Fibroblast of lung (primary cell): ENCODE results near the gene TNS3. TPM values are rescaled to one million over a fixed set of nuclear protein-coding genes. Genes with fewer than 3 reads are reported as not detected.

Experiments used
- DNase-seq, 2 donors: peaks; one replicate each; pipeline versions ENCODE4 v3.0.0 to v3.0.0-alpha.2; 2010; ENCODE audit warnings: low read depth in 2 of 2
- H2AFZ ChIP-seq: 2 replicates; pipeline ENCODE4 v1.5.1; 2012; ENCODE audit warnings: low read length, control low read depth, inconsistent platforms
- H3K27ac ChIP-seq: 2 replicates; pipeline ENCODE4 v1.5.1; 2011; ENCODE audit warnings: low read length, control low read depth; ENCODE audit not compliant: insufficient read depth
- H3K27me3 ChIP-seq: 2 replicates; pipeline ENCODE4 v1.5.1; 2011; ENCODE audit warnings: mild to moderate bottlenecking, low read length; ENCODE audit not compliant: control insufficient read depth, insufficient read depth
- H3K36me3 ChIP-seq: 2 replicates; pipeline ENCODE4 v1.5.1; 2011; ENCODE audit warnings: low read length; ENCODE audit not compliant: control insufficient read depth, insufficient read depth
- H3K4me1 ChIP-seq: 2 replicates; pipeline ENCODE4 v1.5.1; 2011; ENCODE audit warnings: low read length; ENCODE audit not compliant: control insufficient read depth, insufficient read depth; ENCODE audit errors: extremely low read depth
- H3K4me2 ChIP-seq: 2 replicates; pipeline ENCODE4 v1.5.1; 2011; ENCODE audit warnings: low read length, control low read depth; ENCODE audit not compliant: insufficient read depth; ENCODE audit errors: extremely low read depth
- H3K4me3 ChIP-seq, 4 experiments: fragments of 200-600 bp in 1 of 4; sonication (generic) in 1 of 4; replicated peaks in 1 of 4; 2 replicates each; pipeline ENCODE4 v1.5.1; 2011 to 2016; ENCODE audit warnings: low read length in 4 of 4, low read depth in 3 of 4, mild to moderate bottlenecking in 3 of 4, control low read depth in 2 of 4, inconsistent platforms in 1 of 4, mixed read lengths in 1 of 4; ENCODE audit not compliant: insufficient read depth in 1 of 4; ENCODE audit errors: control extremely low read depth in 1 of 4
- H3K79me2 ChIP-seq: 2 replicates; pipeline ENCODE4 v1.5.1; 2012; ENCODE audit warnings: mild to moderate bottlenecking, low read length, inconsistent platforms; ENCODE audit not compliant: control insufficient read depth, insufficient read depth
- H3K9ac ChIP-seq: 2 replicates; pipeline ENCODE4 v1.5.1; 2011; ENCODE audit warnings: mild to moderate bottlenecking, low read length, control low read depth; ENCODE audit not compliant: insufficient read depth
- H3K9me3 ChIP-seq: 2 replicates; pipeline ENCODE4 v1.5.1; 2012; ENCODE audit warnings: low read depth, low read length; ENCODE audit not compliant: control insufficient read depth, insufficient read depth
- H4K20me1 ChIP-seq: 2 replicates; pipeline ENCODE4 v1.5.1; 2011; ENCODE audit warnings: low read length; ENCODE audit not compliant: control insufficient read depth, insufficient read depth; ENCODE audit errors: extremely low read depth
- CTCF ChIP-seq, 2 donors: IDR thresholded peaks in 1 of 2; conservative IDR thresholded peaks in 1 of 2; 1 replicate in 1 of 2; 2 replicates in 1 of 2; pipeline ENCODE4 v1.5.1; 2011 to 2012; ENCODE audit warnings: low read length in 2 of 2, control low read depth in 1 of 2, inconsistent platforms in 1 of 2, low read depth in 1 of 2, mild to moderate bottlenecking in 1 of 2
- EZH2 ChIP-seq: IDR thresholded peaks from 2 replicates; pipeline ENCODE4 v1.5.1; 2012; ENCODE audit warnings: low read length, control low read depth, mild to moderate bottlenecking; ENCODE audit errors: missing control alignments
- polyA plus RNA-seq, 2 donors: library from polyadenylated mRNA; depleted of rRNA in 1 of 2; stranded (reverse) in 1 of 2; unstranded in 1 of 2; fragments of >200 nt; gene quantifications; 2 replicates each; pipeline ENCODE4 v1.2.1, GENCODE V29; 2011 to 2012; ENCODE audit warnings: missing spikeins in 1 of 2
- total RNA-seq: library from RNA; depleted of rRNA; stranded (reverse); fragments of >200 nt; gene quantifications from 2 replicates; pipeline ENCODE4 v1.2.1, GENCODE V29; 2014

TNS3 gene
- total and polyA plus RNA-seq, 2 donors (not counting 1 experiment from before 2014, with no cell fraction given), result 74.4 to 88.8 TPM

- H3K4me3 ChIP-seq, result no peak overlapping the region
- no peak overlapping the region for H3K27ac ChIP-seq
- no peak for DNase-seq
- H3K4me1 ChIP-seq, result no peaks in the 10 kb centered on the region
- H3K79me2 ChIP-seq, result peaks cover 5% of the 10 kb centered on the region
- H3K9me3 ChIP-seq, result no peaks in the 10 kb centered on the region
- H4K20me1 ChIP-seq, result no peaks in the 10 kb centered on the region
- no peak overlapping the region for H2AFZ ChIP-seq
- TF ChIP-seq EZH2, result no peak
- no peak for TF ChIP-seq CTCF (conservative IDR thresholded peaks at IDR 0.05 in 1 of 2, IDR thresholded peaks at IDR 0.05 in 1 of 2; ENCODE audit: low read depth in 1 of 2, low read length in 2 of 2)
- H3K9ac ChIP-seq, result no peak overlapping the region
- H3K36me3 ChIP-seq, result peaks cover 10% of the 10 kb centered on the region
- no peaks in the 10 kb centered on the region for H3K27me3 ChIP-seq
- H3K4me2 ChIP-seq, result no peak overlapping the region
These were observed 53.4 kb downstream of the TNS3 start for GRCh38 chr7:47528471-47528870.

DNA sequence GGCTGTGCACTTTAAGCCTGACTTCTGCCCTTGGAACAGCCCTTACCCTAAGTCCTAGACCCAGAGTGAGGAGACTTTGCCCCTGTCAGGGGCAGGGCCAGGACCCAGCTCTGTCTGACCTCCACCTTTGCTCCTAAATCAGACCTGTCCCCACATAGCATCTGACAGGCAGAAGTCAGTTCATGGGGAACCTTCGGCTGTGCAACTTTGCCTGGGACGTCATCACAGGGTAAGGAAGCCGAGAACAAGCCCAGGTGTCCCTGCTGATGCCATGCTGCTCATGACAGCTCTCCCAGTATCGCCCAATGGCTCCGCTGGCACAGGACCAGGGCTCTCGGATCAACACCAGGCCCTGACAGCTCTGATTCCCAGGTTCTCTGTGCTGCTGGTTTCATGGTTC lies 55.4 kb downstream of the TNS3 start:
- no peak overlapping the region for H3K4me2 ChIP-seq
- H3K27me3 ChIP-seq, result no peaks in the 10 kb centered on the region
- H3K9ac ChIP-seq, result no peak overlapping the region
- H3K79me2 ChIP-seq, result peaks cover 1% of the 10 kb centered on the region
- no peaks in the 10 kb centered on the region for H4K20me1 ChIP-seq
- H3K9me3 ChIP-seq, result no peaks in the 10 kb centered on the region
- no peak overlapping the region for H2AFZ ChIP-seq
- H3K4me1 ChIP-seq, result no peaks in the 10 kb centered on the region
- H3K27ac ChIP-seq, result no peak overlapping the region
- no peak overlapping the region for H3K4me3 ChIP-seq
- H3K36me3 ChIP-seq, result peaks cover 13% of the 10 kb centered on the region
- no peak for DNase-seq
- TF ChIP-seq CTCF (conservative IDR thresholded peaks at IDR 0.05 in 1 of 2, IDR thresholded peaks at IDR 0.05 in 1 of 2; ENCODE audit: low read depth in 1 of 2, low read length in 2 of 2), result no peak
- no peak for TF ChIP-seq EZH2

- Histone ChIP-seq H2AFZ (no peak overlapping the region), H3K9me3 (no peaks in the 10 kb centered on the region), H3K27me3 (no peaks in the 10 kb centered on the region), H3K4me2 (no peak overlapping the region), H4K20me1 (no peaks in the 10 kb centered on the region), H3K4me1 (no peaks in the 10 kb centered on the region), H3K27ac (no peak overlapping the region), H3K36me3 (peaks cover 13% of the 10 kb centered on the region), H3K9ac (no peak overlapping the region), H3K79me2 (no peaks in the 10 kb centered on the region), H3K4me3 (no peak overlapping the region)
- TF ChIP-seq CTCF (conservative IDR thresholded peaks at IDR 0.05 in 1 of 2, IDR thresholded peaks at IDR 0.05 in 1 of 2; ENCODE audit: low read depth in 1 of 2, low read length in 2 of 2) (no peak), EZH2 (no peak)
- DNase-seq, result no peak
These were observed 56.8 kb downstream of the TNS3 start for GRCh38 chr7:47525066-47525623.
